Activated naive CD4-positive, alpha-beta T cell treated with anti-CD3 and anti-CD28 coated beads for 36 hours (primary cell): ENCODE results near the gene CTRL. TPM values are rescaled to one million over a fixed set of nuclear protein-coding genes. Genes with fewer than 3 reads are reported as not detected.
"Not testable (repeated sequence)": the region's sequence is repeated elsewhere in the genome, so short reads cannot be mapped to it uniquely, and the experiment has no call there.

ENCODE experiments used
- CTCF ChIA-PET: fragments of 350-600 bp; sonication (Branson Sonifier 250); formaldehyde crosslinking; loops from one replicate; lab custom pipeline; 2021; ENCODE audit warnings: antibody characterized with exemption; lab: Charles Lee
- DNase-seq: peaks from one replicate; pipeline ENCODE4 v3.0.0-alpha.2; 2020
- H3K27ac Mint-ChIP-seq: one replicate; pipeline ENCODE4 v1.8.0; 2021; ENCODE audit warnings: mild to moderate bottlenecking, mixed read lengths
- H3K27me3 Mint-ChIP-seq: one replicate; pipeline ENCODE4 v1.8.0; 2021; ENCODE audit warnings: low read depth, mixed read lengths
- H3K36me3 Mint-ChIP-seq: one replicate; pipeline ENCODE4 v1.8.0; 2021; ENCODE audit warnings: low read depth, mixed read lengths
- H3K4me1 Mint-ChIP-seq: one replicate; pipeline ENCODE4 v1.8.0; 2021; ENCODE audit warnings: low read depth, mixed read lengths
- H3K4me3 Mint-ChIP-seq: one replicate; pipeline ENCODE4 v1.8.0; 2021; ENCODE audit warnings: mild to moderate bottlenecking, moderate library complexity, mixed read lengths
- H3K9me3 Mint-ChIP-seq: one replicate; pipeline ENCODE4 v1.8.0; 2021; ENCODE audit warnings: mixed read lengths
- intact Hi-C: fragments of 100-400 bp; cut with micrococcal nuclease; formaldehyde crosslinking; loops from one replicate; pipeline ENCODE4 v1.15.1; 2023
- total RNA-seq, 2 experiments: library from RNA; stranded (reverse); gene quantifications; one replicate each; pipeline ENCODE4 v1.2.3, GENCODE V29; 2021

The CTRL gene
- total RNA-seq, 2 experiments from 2014 or later = 1.5 to 1.8 TPM

DNA sequence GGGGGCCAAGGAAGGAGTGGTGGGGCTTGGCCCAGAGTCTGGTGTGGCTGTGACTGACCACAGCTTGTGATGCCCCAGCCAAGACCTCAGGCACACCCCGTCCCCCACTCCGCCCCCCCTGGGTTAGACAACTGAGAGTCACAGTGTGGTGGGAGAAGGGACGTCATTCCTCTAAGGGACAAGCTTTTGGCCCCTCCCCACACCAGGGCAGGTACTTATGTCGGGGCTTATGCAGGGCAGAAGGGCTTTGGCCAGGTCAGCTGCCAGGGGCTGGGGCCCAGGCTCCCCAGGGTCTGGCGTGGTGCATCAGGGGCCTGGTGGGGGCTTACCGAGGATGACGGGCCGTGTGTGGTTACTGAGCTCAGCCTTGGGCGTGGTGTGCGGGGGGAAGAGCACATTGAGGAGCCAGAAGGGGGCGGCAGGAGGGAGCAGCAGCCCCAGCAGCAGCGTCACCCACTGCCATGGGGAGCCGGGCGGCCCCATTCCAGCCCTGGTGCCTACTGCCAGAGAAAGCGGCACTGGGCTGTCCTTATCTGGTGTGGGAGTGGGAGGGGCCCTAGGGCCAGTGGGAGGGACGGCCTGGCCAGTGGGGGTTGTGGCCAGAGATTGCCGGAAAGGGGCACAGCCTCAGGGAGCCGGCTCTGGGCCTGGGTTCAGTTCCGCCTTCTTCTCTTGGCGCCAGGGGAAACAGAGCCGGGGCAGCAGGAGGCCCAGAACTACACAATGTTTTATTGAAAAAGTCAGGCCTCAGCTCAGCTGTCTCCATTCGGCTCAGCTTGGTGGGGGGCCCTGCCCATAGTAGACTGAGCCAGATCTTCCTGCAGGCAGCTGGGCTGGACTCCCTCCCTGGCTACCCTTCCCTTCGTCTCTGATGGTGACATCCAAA, 12.2 kb upstream of the CTRL start, which contains the start of gene LCAT:
LCAT (minus strand) TSS at position 502 of the 886 bp plus-strand sequence; CDS start at position 483, 19 bp downstream.
- no peak within 1 kb of the TSS for H3K4me3 Mint-ChIP-seq
- H3K9me3 Mint-ChIP-seq = no peaks in the 10 kb centered on the region
- CTCF ChIA-PET = no interaction called here
- intact Hi-C loops = no loop called here
- no peaks in the 10 kb centered on the region for H3K27me3 Mint-ChIP-seq
- H3K4me1 Mint-ChIP-seq = peaks cover 26% of the 10 kb centered on the region
- peaks cover 5% of the 10 kb centered on the region for H3K36me3 Mint-ChIP-seq
- DNase-seq = no peak
- no peak within 1 kb of the TSS for H3K27ac Mint-ChIP-seq

GRCh38 chr16:67943256-67943618, 11.6 kb upstream of the CTRL start:
- Mint-ChIP-seq H3K4me3 (no peak overlapping the region), H3K27ac (no peak overlapping the region), H3K4me1 (peaks cover 26% of the 10 kb centered on the region)

DNA sequence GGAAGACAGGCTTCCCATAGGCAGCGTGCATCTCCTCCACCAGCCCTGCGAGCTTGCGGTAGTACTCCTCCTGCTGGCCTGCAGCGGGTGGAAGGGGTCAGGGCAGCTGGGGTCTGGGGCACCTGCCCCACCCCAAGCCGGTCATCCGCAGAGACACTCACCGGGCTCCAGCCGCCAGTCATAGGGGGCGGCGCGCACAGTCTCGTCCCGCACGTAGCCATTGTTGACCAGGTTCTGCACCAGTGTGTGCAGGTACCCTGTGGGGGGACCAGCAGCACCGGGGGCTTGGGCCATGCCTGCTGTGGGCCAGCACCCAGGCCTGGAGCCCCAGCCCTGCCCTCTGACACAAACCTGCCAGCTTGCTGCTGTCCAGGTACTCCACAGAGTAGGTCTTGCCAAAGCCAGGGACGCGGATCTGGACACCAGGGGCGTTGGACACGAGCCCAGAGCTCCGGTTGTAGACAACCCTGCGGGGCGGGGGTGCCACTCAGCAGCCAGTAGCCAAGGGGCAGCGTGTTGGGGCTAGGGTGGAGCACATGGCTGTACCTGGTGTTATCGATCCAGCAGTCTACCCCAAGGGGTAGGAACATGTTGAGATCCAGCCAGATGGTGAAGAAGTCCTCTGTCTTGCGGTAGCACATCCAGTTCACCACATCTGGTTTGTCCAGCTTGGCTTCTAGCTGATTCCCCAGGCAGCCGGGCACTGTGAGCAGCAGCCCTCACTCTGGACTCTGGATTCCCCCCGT, 11.0 kb upstream of the CTRL start:
- Mint-ChIP-seq H3K27me3 (no peaks in the 10 kb centered on the region), H3K36me3 (peaks cover 6% of the 10 kb centered on the region), H3K4me1 (peaks cover 26% of the 10 kb centered on the region), H3K9me3 (no peaks in the 10 kb centered on the region), H3K27ac (no peak overlapping the region), H3K4me3 (no peak overlapping the region)
- no peak for DNase-seq
- CTCF ChIA-PET = interaction anchor here (0.8 to 1.4 kb wide), 10 partner anchors 10 to 126 kb away, joined by 3 to 8 read pairs (median 4); no protein-coding TSS in a partner anchor
- intact Hi-C loops = no loop called here

More at GRCh38 chr16:67943256-67943618, 11.6 kb upstream of the CTRL start:
- CTCF ChIA-PET = no interaction called here
- no peaks in the 10 kb centered on the region for H3K27me3 Mint-ChIP-seq
- peaks cover 6% of the 10 kb centered on the region for H3K36me3 Mint-ChIP-seq
- intact Hi-C loops = no loop called here
- no peaks in the 10 kb centered on the region for H3K9me3 Mint-ChIP-seq
- no peak for DNase-seq

GRCh38 chr16:67942200-67942509, 10.5 kb upstream of the CTRL start:
- CTCF ChIA-PET = interaction anchor here (0.8 to 1.8 kb wide), 11 partner anchors 10 to 126 kb away, joined by 3 to 9 read pairs (median 5); partner anchors contain the start of gene CTRL
- Mint-ChIP-seq H3K27me3 (no peaks in the 10 kb centered on the region), H3K4me1 (peaks cover 29% of the 10 kb centered on the region), H3K9me3 (no peaks in the 10 kb centered on the region), H3K27ac (no peak overlapping the region), H3K4me3 (no peak overlapping the region), H3K36me3 (peaks cover 7% of the 10 kb centered on the region)
- DNase-seq = peak; percentile 53
- intact Hi-C loops = no loop called here

DNA sequence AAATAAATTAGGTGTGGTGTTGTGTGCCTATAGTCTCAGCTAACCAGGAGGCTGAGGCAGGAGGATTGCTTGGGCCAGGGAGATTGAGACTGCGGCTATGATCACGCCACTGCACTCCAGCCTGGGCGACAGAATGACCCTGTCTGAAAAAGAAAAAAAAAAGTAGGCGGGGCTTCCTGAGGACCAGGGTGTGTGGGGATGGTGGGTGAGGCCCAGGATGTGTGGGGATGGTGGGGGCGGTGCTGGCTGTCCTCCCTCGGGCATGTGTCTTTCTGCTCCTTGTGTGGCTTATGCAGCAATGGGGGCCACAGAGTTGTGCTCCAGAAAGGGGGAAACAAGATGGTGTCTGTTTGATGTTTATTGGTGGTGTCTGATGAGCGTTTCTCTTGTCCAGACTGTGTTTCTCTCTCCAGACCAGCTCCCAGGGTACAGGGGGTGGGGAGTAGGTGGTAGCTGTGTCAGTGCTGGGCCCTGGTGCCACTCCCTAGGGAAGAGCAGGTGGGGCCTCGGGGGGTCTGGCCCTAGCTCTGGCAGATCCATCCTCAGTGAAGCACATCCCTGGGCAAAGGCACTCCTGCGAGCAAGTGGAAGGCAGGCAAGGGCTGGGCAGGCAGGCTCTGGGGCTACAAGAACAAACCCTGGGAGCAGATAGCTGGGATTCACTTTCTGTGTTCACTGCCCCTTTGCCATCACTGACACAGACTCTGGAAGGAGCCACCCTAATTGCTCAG, 10.0 kb upstream of the CTRL start:
- peaks cover 11% of the 10 kb centered on the region for H3K36me3 Mint-ChIP-seq
- intact Hi-C loops = no loop called here
- H3K27ac Mint-ChIP-seq = peak overlapping the region; percentile 59
- H3K4me1 Mint-ChIP-seq = peaks cover 32% of the 10 kb centered on the region
- CTCF ChIA-PET = interaction anchor here (0.6 to 2.7 kb wide), 17 partner anchors 9 to 295 kb away, joined by 3 to 13 read pairs (median 4); partner anchors contain the start of gene CTRL
- no peaks in the 10 kb centered on the region for H3K27me3 Mint-ChIP-seq
- no peaks in the 10 kb centered on the region for H3K9me3 Mint-ChIP-seq
- DNase-seq = no peak
- H3K4me3 Mint-ChIP-seq = no peak overlapping the region

DNA sequence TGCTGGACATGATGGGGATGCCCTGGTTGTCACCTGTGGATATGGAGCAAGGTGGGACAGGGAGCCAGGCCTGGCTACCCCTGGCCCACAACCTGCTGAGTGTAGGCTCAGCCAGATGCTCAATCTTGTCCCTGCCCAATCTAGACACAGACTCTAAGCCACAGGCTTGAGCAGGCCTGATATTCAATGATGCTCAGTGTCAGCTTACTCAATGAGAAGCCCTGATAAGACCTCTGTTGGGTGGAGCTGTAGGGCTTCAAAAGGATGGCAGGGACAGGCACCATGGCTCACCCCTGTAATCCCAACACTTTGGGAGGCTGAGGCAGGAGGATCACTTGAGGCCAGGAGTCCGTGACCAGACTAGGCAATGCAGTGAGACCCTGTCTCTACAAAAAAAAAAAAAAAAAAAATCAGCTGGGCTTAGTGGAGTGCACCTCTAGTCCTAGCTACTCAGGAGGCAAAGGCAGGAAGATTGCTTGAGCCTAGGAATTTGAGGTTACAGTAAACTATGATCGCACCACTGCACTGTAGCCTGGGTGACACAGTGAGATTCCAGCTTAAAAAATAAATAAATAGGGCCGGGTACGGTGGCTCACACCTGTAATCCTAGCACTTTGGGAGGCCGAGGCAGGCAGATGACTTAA, 8.9 kb upstream of the CTRL start:
- H3K36me3 Mint-ChIP-seq = peaks cover 19% of the 10 kb centered on the region
- peaks cover 32% of the 10 kb centered on the region for H3K4me1 Mint-ChIP-seq
- H3K4me3 Mint-ChIP-seq = peak overlapping the region; percentile 18
- CTCF ChIA-PET = interaction anchor here (0.6 to 2.7 kb wide), 11 partner anchors 8 to 296 kb away, joined by 3 to 13 read pairs (median 5); partner anchors contain the start of gene CTRL
- H3K27me3 Mint-ChIP-seq = no peaks in the 10 kb centered on the region
- no peaks in the 10 kb centered on the region for H3K9me3 Mint-ChIP-seq
- H3K27ac Mint-ChIP-seq = peak overlapping the region; percentile 36
- intact Hi-C loops = no loop called here
- no peak for DNase-seq

DNA sequence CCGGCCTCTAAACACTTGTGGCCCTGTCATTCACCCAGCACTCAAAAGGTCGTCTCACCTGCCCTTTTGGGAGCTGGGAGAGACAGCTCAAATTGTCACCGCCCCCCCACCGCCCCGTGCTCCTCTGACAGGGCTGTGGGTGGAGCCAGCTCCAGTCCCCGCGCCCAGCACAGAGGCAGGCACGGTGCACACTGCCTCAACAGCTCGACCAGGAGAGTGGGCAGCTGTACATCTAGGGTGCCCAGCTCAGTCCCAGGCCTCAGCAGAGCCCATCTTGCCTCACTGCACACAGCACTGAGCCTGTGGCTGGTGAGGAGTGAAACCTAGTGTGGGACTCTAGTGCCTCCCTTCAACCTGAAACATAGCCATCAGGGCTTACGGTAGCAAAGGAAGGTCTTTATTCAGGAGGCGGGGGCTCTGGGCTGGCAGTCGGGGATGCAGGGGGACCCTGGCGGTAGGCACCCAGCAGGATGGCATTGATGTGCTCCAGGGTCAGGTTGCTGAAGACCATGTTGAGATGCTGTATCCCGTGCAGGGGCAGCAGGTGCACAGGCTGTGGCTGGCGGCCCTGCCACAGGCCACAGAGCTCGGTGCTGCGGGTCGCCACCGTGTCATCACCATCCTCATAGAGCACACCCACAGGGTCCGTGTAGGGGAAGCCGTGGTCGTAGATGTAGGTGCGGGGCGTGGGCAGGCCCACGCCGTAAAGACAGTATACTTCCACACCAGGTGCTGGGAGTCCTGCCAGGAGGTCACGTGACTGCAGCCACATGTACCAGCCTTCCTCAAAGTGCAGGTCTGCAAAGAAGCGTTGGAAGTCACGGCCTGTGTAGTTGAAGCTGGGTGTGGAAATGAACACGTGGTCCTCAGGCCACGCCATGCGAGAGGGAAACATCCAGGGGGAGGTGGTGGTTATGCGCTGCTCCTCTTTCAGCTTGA, 8.1 kb upstream of the CTRL start:
- peak overlapping the region; percentile 36 for H3K27ac Mint-ChIP-seq
- CTCF ChIA-PET = interaction anchor here (1.1 to 2.7 kb wide), 7 partner anchors 7 to 267 kb away, joined by 4 to 13 read pairs (median 6); partner anchors contain the start of gene CTRL
- peak; percentile 64 for DNase-seq
- H3K9me3 Mint-ChIP-seq = no peaks in the 10 kb centered on the region
- H3K36me3 Mint-ChIP-seq = peaks cover 26% of the 10 kb centered on the region
- H3K4me3 Mint-ChIP-seq = peak overlapping the region; percentile 41
- peaks cover 40% of the 10 kb centered on the region for H3K4me1 Mint-ChIP-seq
- intact Hi-C loops = loop anchor here (5.0 kb wide), 3 partner anchors 43 to 143 kb away; partner anchors contain the start of genes DPEP3, RANBP10 and TSNAXIP1
- H3K27me3 Mint-ChIP-seq = no peaks in the 10 kb centered on the region

DNA sequence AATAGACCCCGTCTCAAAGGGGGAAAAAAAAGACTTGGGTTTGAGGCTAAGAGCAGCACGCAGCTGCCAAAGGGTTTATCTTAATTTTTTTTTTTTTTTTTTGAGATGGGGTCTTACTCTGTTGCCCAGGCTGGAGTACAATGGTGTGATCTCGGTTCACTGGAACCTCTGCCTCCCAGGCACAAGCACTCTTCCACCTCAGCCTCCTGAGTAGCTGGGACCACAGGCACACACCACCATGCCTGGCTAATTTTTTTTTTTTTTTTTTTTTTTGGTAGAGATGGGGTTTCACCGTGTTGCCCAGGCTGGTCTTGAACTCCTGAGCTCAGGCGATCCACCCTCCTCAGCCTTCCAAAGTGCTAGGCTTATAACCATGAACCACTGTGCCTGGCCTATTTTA, 6.1 kb upstream of the CTRL start:
- H3K36me3 Mint-ChIP-seq = peaks cover 36% of the 10 kb centered on the region

GRCh38 chr16:67936880-67937605, 5.4 kb upstream of the CTRL start:
- no peaks in the 10 kb centered on the region for H3K27me3 Mint-ChIP-seq
- intact Hi-C loops = loop anchor here (1.0 to 5.0 kb wide), 8 partner anchors 45 to 277 kb away; partner anchors contain the start of genes ACD, DDX28, DPEP3 and DUS2
- H3K36me3 Mint-ChIP-seq = peaks cover 36% of the 10 kb centered on the region

More for the DNA sequence above, 6.1 kb upstream of the CTRL start:
- CTCF ChIA-PET = interaction anchor here (0.8 kb wide), 1 partner anchor 103 kb away, joined by 7 read pairs; no protein-coding TSS in a partner anchor
- H3K27me3 Mint-ChIP-seq, H3K9me3 Mint-ChIP-seq, DNase-seq: not testable (repeated sequence)
- Mint-ChIP-seq H3K4me3 (peak overlapping the region; percentile 100), H3K4me1 (peaks cover 52% of the 10 kb centered on the region), H3K27ac (peak overlapping the region; percentile 94)
- intact Hi-C loops = loop anchor here (2.0 to 5.0 kb wide), 6 partner anchors 45 to 145 kb away; partner anchors contain the start of genes DDX28, DPEP3, DUS2 and RANBP10

More at GRCh38 chr16:67936880-67937605, 5.4 kb upstream of the CTRL start:
- peak; percentile 92 for DNase-seq
- CTCF ChIA-PET = interaction anchor here (0.8 to 1.7 kb wide), 4 partner anchors 10 to 129 kb away, joined by 3 to 5 read pairs (median 4); partner anchors contain the start of gene EDC4
- peaks cover 50% of the 10 kb centered on the region for H3K4me1 Mint-ChIP-seq
- peak overlapping the region; percentile 100 for H3K4me3 Mint-ChIP-seq
- peak overlapping the region; percentile 94 for H3K27ac Mint-ChIP-seq
- no peaks in the 10 kb centered on the region for H3K9me3 Mint-ChIP-seq
